PC-9 (cell line): ENCODE results near the gene TSPAN33.

Experiments
- CTCF ChIP-seq: fragments of 200-600 bp; sonication (generic); conservative IDR thresholded peaks from 2 replicates; pipeline ENCODE4 v1.6.1; 2017; ENCODE audit warnings: mixed run types, antibody characterized with exemption, mild to moderate bottlenecking, moderate library complexity
- EZH2 ChIP-seq: fragments of 200-600 bp; sonication (generic); IDR thresholded peaks from 2 replicates; pipeline ENCODE4 v1.8.0; 2017; ENCODE audit warnings: antibody characterized with exemption, low read depth

- TF ChIP-seq CTCF (no peak), EZH2 (no peak)
Measured at GRCh38 chr7:129169686-129170440, 25.4 kb downstream of the TSPAN33 start.
